SK-N-SH treated with all-trans-retinoic acid at 6 μM for 48 hours (cell line): ENCODE data around the gene STRBP.

ENCODE experiments used
- ATAC-seq: fragments of 200-7000 bp; cut with Tn5 transposase; 3 replicates; pipeline ENCODE4 v1.9.1; 2020; ENCODE audit warnings: mild to moderate bottlenecking, moderate library complexity
- ARNTL ChIP-seq: fragments of 450-650 bp; formaldehyde crosslinking; IDR thresholded peaks from 2 replicates; pipeline ENCODE4 v1.5.0; 2020; ENCODE audit warnings: low read depth, mild to moderate bottlenecking, moderate library complexity, borderline replicate concordance
- BACH2 ChIP-seq: fragments of 250-450 bp; sonication (Bioruptor Pico); IDR thresholded peaks from 2 replicates; pipeline ENCODE4 v1.9.0; 2021; ENCODE audit warnings: mild to moderate bottlenecking, borderline replicate concordance
- CSDC2 ChIP-seq: fragments of 250-450 bp; sonication (Bioruptor Pico); IDR thresholded peaks from 2 replicates; pipeline ENCODE4 v1.5.0; 2020; ENCODE audit warnings: mild to moderate bottlenecking, moderate library complexity
- ESRRG ChIP-seq: fragments of 250-450 bp; sonication (Bioruptor Pico); IDR thresholded peaks from 2 replicates; pipeline ENCODE4 v1.6.1; 2021; ENCODE audit warnings: mild to moderate bottlenecking
- GLIS3 ChIP-seq: fragments of 250-450 bp; sonication (Bioruptor Pico); IDR thresholded peaks from 2 replicates; pipeline ENCODE4 v1.5.0; 2020; ENCODE audit warnings: mild to moderate bottlenecking, moderate library complexity
- ISL1 ChIP-seq: fragments of 250-450 bp; sonication (Bioruptor Pico); IDR thresholded peaks from 2 replicates; pipeline ENCODE4 v2.1.2; 2022; ENCODE audit warnings: mild to moderate bottlenecking, moderate library complexity
- OSR1 ChIP-seq: fragments of 250-450 bp; sonication (Bioruptor Pico); IDR thresholded peaks from 2 replicates; pipeline ENCODE4 v1.8.0; 2022; ENCODE audit warnings: moderate library complexity, mild to moderate bottlenecking, inconsistent platforms
- PPARA ChIP-seq: fragments of 250-450 bp; sonication (Bioruptor Pico); IDR thresholded peaks from 2 replicates; pipeline ENCODE4 v1.5.0; 2020; ENCODE audit warnings: mild to moderate bottlenecking, borderline replicate concordance
- RARB ChIP-seq: fragments of 250-450 bp; sonication (Bioruptor Pico); IDR thresholded peaks from 2 replicates; pipeline ENCODE4 v1.8.0; 2021; ENCODE audit warnings: mild to moderate bottlenecking, moderate library complexity
- TCF4 ChIP-seq: fragments of 250-450 bp; sonication (Bioruptor Pico); IDR thresholded peaks from 2 replicates; pipeline ENCODE4 v1.8.0; 2021; ENCODE audit warnings: mild to moderate bottlenecking, moderate library complexity, borderline replicate concordance
- ZC3H10 ChIP-seq: fragments of 250-450 bp; sonication (Bioruptor Pico); IDR thresholded peaks from 2 replicates; pipeline ENCODE4 v1.5.1; 2021; ENCODE audit warnings: mild to moderate bottlenecking, moderate library complexity
- ZFP3 ChIP-seq: fragments of 250-450 bp; sonication (Bioruptor Pico); IDR thresholded peaks from 2 replicates; pipeline ENCODE4 v1.5.0; 2020; ENCODE audit warnings: mild to moderate bottlenecking, moderate library complexity
- ZFP30 ChIP-seq: fragments of 450-650 bp; formaldehyde crosslinking; IDR thresholded peaks from 2 replicates; pipeline ENCODE4 v1.5.0; 2022; ENCODE audit warnings: mild to moderate bottlenecking, moderate library complexity
- ZNF565 ChIP-seq: fragments of 450-650 bp; formaldehyde crosslinking; conservative IDR thresholded peaks from 2 replicates; pipeline ENCODE4 v1.5.0; 2020; ENCODE audit warnings: low read depth, mild to moderate bottlenecking, moderate library complexity
- ZNF70 ChIP-seq: fragments of 450-650 bp; formaldehyde crosslinking; IDR thresholded peaks from 2 replicates; pipeline ENCODE4 v1.5.0; 2020; ENCODE audit warnings: mild to moderate bottlenecking, moderate library complexity
- ZNF8 ChIP-seq: fragments of 450-650 bp; formaldehyde crosslinking; IDR thresholded peaks from 2 replicates; pipeline ENCODE4 v1.5.0; 2020; ENCODE audit warnings: mild to moderate bottlenecking, moderate library complexity
- TF ChIP-seq, protein P1 (sequence below): fragments of 250-450 bp; sonication (Bioruptor Pico); IDR thresholded peaks from 2 replicates; pipeline ENCODE4 v1.8.0; 2020; ENCODE audit warnings: mild to moderate bottlenecking, moderate library complexity, borderline replicate concordance
- TF ChIP-seq, protein P2 (sequence below): fragments of 250-450 bp; sonication (Bioruptor Pico); IDR thresholded peaks from 2 replicates; pipeline ENCODE4 v1.8.0; 2021; ENCODE audit warnings: low read depth, mild to moderate bottlenecking, moderate library complexity, borderline replicate concordance
- TF ChIP-seq, protein P3 (sequence below): fragments of 250-450 bp; sonication (Bioruptor Pico); IDR thresholded peaks from 2 replicates; pipeline ENCODE4 v1.5.1; 2020; ENCODE audit warnings: low read depth, mild to moderate bottlenecking, moderate library complexity
- TF ChIP-seq, protein P4 (sequence below): fragments of 250-450 bp; sonication (Bioruptor Pico); IDR thresholded peaks from 2 replicates; pipeline ENCODE4 v1.5.1; 2021; ENCODE audit warnings: mild to moderate bottlenecking, moderate library complexity
- TF ChIP-seq, protein P5 (sequence below): fragments of 250-450 bp; sonication (Bioruptor Pico); IDR thresholded peaks from 2 replicates; pipeline ENCODE4 v1.5.0; 2020; ENCODE audit warnings: mild to moderate bottlenecking, moderate library complexity

The STRBP gene

DNA sequence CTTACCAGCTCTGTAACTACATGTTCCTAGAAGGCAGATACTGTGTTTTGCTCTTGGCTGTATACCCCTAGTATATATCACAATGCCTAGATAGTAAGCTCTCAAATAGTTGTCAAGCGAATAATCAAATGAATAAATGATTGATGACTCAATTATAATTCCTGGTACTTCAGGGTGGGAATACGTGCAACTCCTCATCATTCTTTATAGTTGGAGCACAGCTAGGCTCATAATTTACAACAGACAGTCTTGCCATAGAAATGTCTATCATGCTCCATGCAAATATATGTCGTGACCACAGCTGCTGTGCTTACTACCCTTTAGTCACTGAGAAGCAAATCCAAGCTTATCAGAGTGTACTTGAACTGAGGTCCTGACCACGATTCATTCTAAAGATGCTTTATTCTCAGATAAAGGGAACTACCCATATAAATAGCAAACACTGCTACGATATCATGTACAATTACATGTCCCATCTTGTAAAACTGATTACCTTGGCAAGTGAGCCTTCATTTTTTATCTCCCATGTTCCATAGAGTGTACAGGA lies 52.1 kb downstream of the STRBP start:
- TF ChIP-seq ZFP30, result no peak
- no peak for TF ChIP-seq RARB (CRISPR knock-in tag)
- TF ChIP-seq, protein P1, sequence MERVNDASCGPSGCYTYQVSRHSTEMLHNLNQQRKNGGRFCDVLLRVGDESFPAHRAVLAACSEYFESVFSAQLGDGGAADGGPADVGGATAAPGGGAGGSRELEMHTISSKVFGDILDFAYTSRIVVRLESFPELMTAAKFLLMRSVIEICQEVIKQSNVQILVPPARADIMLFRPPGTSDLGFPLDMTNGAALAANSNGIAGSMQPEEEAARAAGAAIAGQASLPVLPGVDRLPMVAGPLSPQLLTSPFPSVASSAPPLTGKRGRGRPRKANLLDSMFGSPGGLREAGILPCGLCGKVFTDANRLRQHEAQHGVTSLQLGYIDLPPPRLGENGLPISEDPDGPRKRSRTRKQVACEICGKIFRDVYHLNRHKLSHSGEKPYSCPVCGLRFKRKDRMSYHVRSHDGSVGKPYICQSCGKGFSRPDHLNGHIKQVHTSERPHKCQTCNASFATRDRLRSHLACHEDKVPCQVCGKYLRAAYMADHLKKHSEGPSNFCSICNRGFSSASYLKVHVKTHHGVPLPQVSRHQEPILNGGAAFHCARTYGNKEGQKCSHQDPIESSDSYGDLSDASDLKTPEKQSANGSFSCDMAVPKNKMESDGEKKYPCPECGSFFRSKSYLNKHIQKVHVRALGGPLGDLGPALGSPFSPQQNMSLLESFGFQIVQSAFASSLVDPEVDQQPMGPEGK (CRISPR knock-in tag), result no peak
- TF ChIP-seq ZNF70, result no peak
- no peak for TF ChIP-seq PPARA (CRISPR knock-in tag)
- TF ChIP-seq, protein P2, sequence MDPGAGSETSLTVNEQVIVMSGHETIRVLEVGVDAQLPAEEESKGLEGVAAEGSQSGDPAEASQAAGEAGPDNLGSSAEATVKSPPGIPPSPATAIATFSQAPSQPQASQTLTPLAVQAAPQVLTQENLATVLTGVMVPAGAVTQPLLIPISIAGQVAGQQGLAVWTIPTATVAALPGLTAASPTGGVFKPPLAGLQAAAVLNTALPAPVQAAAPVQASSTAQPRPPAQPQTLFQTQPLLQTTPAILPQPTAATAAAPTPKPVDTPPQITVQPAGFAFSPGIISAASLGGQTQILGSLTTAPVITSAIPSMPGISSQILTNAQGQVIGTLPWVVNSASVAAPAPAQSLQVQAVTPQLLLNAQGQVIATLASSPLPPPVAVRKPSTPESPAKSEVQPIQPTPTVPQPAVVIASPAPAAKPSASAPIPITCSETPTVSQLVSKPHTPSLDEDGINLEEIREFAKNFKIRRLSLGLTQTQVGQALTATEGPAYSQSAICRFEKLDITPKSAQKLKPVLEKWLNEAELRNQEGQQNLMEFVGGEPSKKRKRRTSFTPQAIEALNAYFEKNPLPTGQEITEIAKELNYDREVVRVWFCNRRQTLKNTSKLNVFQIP, result no peak
- TF ChIP-seq, protein P3, sequence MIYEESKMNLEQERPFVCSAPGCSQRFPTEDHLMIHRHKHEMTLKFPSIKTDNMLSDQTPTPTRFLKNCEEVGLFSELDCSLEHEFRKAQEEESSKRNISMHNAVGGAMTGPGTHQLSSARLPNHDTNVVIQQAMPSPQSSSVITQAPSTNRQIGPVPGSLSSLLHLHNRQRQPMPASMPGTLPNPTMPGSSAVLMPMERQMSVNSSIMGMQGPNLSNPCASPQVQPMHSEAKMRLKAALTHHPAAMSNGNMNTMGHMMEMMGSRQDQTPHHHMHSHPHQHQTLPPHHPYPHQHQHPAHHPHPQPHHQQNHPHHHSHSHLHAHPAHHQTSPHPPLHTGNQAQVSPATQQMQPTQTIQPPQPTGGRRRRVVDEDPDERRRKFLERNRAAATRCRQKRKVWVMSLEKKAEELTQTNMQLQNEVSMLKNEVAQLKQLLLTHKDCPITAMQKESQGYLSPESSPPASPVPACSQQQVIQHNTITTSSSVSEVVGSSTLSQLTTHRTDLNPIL (CRISPR knock-in tag), result no peak
- TF ChIP-seq ZC3H10 (CRISPR knock-in tag), result no peak
- TF ChIP-seq ZNF8 (CRISPR knock-in tag), result no peak
- TF ChIP-seq GLIS3 (CRISPR knock-in tag), result no peak
- no peak for TF ChIP-seq CSDC2 (CRISPR knock-in tag)
- TF ChIP-seq, protein P4, sequence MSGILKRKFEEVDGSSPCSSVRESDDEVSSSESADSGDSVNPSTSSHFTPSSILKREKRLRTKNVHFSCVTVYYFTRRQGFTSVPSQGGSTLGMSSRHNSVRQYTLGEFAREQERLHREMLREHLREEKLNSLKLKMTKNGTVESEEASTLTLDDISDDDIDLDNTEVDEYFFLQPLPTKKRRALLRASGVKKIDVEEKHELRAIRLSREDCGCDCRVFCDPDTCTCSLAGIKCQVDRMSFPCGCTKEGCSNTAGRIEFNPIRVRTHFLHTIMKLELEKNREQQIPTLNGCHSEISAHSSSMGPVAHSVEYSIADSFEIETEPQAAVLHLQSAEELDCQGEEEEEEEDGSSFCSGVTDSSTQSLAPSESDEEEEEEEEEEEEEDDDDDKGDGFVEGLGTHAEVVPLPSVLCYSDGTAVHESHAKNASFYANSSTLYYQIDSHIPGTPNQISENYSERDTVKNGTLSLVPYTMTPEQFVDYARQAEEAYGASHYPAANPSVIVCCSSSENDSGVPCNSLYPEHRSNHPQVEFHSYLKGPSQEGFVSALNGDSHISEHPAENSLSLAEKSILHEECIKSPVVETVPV (CRISPR knock-in tag), result no peak
- TF ChIP-seq BACH2 (CRISPR knock-in tag), result no peak
- no peak for TF ChIP-seq ARNTL
- TF ChIP-seq, all 23 proteins: peak for 0
- ATAC-seq, result no peak

DNA sequence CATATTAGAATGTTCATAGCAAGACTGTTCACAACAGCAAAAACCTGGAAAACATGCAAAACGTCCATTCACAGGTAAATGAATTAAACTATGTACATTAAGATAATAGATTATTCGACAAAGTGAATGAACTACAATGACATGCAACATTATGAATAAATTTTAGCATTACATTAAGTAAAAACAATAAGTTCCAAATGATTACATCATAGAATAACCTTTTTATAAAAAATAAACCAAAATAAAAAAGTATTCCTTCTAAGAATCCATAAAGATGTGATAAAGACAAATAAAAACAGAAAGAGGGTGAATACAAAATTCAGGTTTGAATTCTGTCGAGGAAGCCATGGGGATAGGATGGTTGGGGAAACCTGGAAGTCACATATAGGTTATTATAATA lies 57.3 kb downstream of the STRBP start:
- TF ChIP-seq ZC3H10 (CRISPR knock-in tag), result no peak
- no peak for TF ChIP-seq BACH2 (CRISPR knock-in tag)
- TF ChIP-seq, protein P1 (CRISPR knock-in tag), result no peak
- no peak for TF ChIP-seq ISL1 (CRISPR knock-in tag)
- TF ChIP-seq ESRRG (CRISPR knock-in tag), result no peak
- no peak for TF ChIP-seq CSDC2 (CRISPR knock-in tag)
- TF ChIP-seq TCF4 (CRISPR knock-in tag), result no peak
- TF ChIP-seq ZNF565 (CRISPR knock-in tag), result no peak
- TF ChIP-seq ZNF70, result no peak
- TF ChIP-seq, protein P5, sequence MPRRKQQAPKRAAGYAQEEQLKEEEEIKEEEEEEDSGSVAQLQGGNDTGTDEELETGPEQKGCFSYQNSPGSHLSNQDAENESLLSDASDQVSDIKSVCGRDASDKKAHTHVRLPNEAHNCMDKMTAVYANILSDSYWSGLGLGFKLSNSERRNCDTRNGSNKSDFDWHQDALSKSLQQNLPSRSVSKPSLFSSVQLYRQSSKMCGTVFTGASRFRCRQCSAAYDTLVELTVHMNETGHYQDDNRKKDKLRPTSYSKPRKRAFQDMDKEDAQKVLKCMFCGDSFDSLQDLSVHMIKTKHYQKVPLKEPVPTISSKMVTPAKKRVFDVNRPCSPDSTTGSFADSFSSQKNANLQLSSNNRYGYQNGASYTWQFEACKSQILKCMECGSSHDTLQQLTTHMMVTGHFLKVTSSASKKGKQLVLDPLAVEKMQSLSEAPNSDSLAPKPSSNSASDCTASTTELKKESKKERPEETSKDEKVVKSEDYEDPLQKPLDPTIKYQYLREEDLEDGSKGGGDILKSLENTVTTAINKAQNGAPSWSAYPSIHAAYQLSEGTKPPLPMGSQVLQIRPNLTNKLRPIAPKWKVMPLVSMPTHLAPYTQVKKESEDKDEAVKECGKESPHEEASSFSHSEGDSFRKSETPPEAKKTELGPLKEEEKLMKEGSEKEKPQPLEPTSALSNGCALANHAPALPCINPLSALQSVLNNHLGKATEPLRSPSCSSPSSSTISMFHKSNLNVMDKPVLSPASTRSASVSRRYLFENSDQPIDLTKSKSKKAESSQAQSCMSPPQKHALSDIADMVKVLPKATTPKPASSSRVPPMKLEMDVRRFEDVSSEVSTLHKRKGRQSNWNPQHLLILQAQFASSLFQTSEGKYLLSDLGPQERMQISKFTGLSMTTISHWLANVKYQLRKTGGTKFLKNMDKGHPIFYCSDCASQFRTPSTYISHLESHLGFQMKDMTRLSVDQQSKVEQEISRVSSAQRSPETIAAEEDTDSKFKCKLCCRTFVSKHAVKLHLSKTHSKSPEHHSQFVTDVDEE, result no peak
- TF ChIP-seq OSR1 (CRISPR knock-in tag), result no peak
- no peak for TF ChIP-seq GLIS3 (CRISPR knock-in tag)
- TF ChIP-seq PPARA (CRISPR knock-in tag), result no peak
- TF ChIP-seq, protein P2, result no peak
- no peak for TF ChIP-seq RARB (CRISPR knock-in tag)
- no peak for TF ChIP-seq ZFP3 (CRISPR knock-in tag)
- ATAC-seq, result no peak
